Esophagus muscularis mucosa (tissue), 4 donors: ENCODE data around the gene NSD2. TPM values are rescaled to one million over a fixed set of nuclear protein-coding genes. Genes with fewer than 3 reads are reported as not detected.

Experiments used
- DNase-seq: peaks from one replicate; pipeline ENCODE4 v3.0.0-alpha.2; 2017; ENCODE audit errors: extremely low spot score
- H3K27ac ChIP-seq, 4 donors: fragments of 200-600 bp; sonication (generic); replicated peaks in 1 of 4; 1 replicate in 3 of 4; 2 replicates in 1 of 4; pipeline ENCODE4 v1.5.1; 2016 to 2019; ENCODE audit warnings: mild to moderate bottlenecking in 1 of 4
- H3K27me3 ChIP-seq, 4 donors: fragments of 200-600 bp; sonication (generic); one replicate each; pipeline versions ENCODE4 v1.5.1 to v1.6.0; 2016 to 2019
- H3K36me3 ChIP-seq, 4 donors: fragments of 200-600 bp; sonication (generic); one replicate each; pipeline ENCODE4 v1.5.1; 2016 to 2019
- H3K4me1 ChIP-seq, 4 donors: fragments of 200-600 bp; sonication (generic); one replicate each; pipeline ENCODE4 v1.5.1; 2016 to 2019
- H3K4me3 ChIP-seq, 4 donors: fragments of 200-600 bp; sonication (generic); 1 replicate in 2 of 4; 2 replicates in 2 of 4; pipeline ENCODE4 v1.5.1; 2016 to 2019; ENCODE audit warnings: mild to moderate bottlenecking in 4 of 4, moderate library complexity in 1 of 4
- H3K9me3 ChIP-seq, 4 donors: fragments of 200-600 bp; sonication (generic); 1 replicate in 3 of 4; 2 replicates in 1 of 4; pipeline ENCODE4 v1.5.1; 2016 to 2019
- CTCF ChIP-seq, 3 experiments: fragments of 200-600 bp in 2 of 3; fragments of 450-650 bp in 1 of 3; sonication (generic) in 2 of 3; IDR thresholded peaks; one replicate each; pipeline ENCODE4 v1.5.1; 2017 to 2019; ENCODE audit warnings: antibody characterized with exemption in 3 of 3, mild to moderate bottlenecking in 2 of 3, moderate library complexity in 1 of 3
- EP300 ChIP-seq: sonication (generic); formaldehyde crosslinking; IDR thresholded peaks from one replicate; pipeline ENCODE4 v1.6.1; 2017; ENCODE audit warnings: antibody characterized with exemption
- POLR2A ChIP-seq: fragments of 450-650 bp; IDR thresholded peaks from one replicate; pipeline ENCODE4 v1.6.1; 2017; ENCODE audit warnings: antibody characterized with exemption, moderate library complexity, mild to moderate bottlenecking, low read depth
- POLR2AphosphoS5 ChIP-seq, 2 donors: sonication (generic); formaldehyde crosslinking; IDR thresholded peaks; one replicate each; pipeline ENCODE4 v1.6.1; 2017; ENCODE audit warnings: antibody characterized with exemption in 2 of 2
- WGBS: methylation state at CpG from one replicate; pipeline ENCODE4 v1.1.5; 2018; 5-methylcytosine and 5-hydroxymethylcytosine counted together
- intact Hi-C: fragments of 100-400 bp; cut with DNase I; formaldehyde crosslinking; loops from one replicate; pipeline ENCODE4 v1.15.1; 2023
- total RNA-seq, 4 donors: library from RNA; depleted of rRNA; stranded (reverse); fragments of >200 nt; gene quantifications; one replicate each; pipeline versions ENCODE4 v1.1.0 to v1.2.1, GENCODE V29; 2016

NSD2 gene
- total RNA-seq, 4 donors from 2014 or later: 31.8 to 44.2 (median 37.5) TPM

- no peak for DNase-seq
- peaks cover 40 to 89% (median 86%) of the 10 kb centered on the region in 4 donors for H3K36me3 ChIP-seq
Measured at GRCh38 chr4:1841201-1841886, 29.8 kb upstream of the NSD2 start.

GRCh38 chr4:1841887-1842210, 29.3 kb upstream of the NSD2 start:
- TF ChIP-seq CTCF (IDR thresholded peaks at IDR 0.05) (no peak), POLR2A (no peak), EP300 (no peak), POLR2AphosphoS5 (IDR thresholded peaks at IDR 0.05) (no peak)
- H3K27ac ChIP-seq: peak overlapping the region in 1 of 4 donors; percentile 37
- no peak for DNase-seq
- no peaks in the 10 kb centered on the region for H3K27me3 ChIP-seq
- H3K36me3 ChIP-seq: peaks cover 36 to 89% (median 83%) of the 10 kb centered on the region in 4 donors
- 90% methylated on average over 8 of the region's 9 CpGs for WGBS
- H3K9me3 ChIP-seq: no peaks in the 10 kb centered on the region
- H3K4me3 ChIP-seq: no peak overlapping the region
- H3K4me1 ChIP-seq: peaks cover 9 to 31% (median 24%) of the 10 kb centered on the region in 4 donors
- intact Hi-C loops: no loop called here

More at GRCh38 chr4:1841201-1841886, 29.8 kb upstream of the NSD2 start:
- intact Hi-C loops: no loop called here
- WGBS: 87% methylated on average over 30 of the region's 31 CpGs
- Histone ChIP-seq H3K27ac (peak overlapping the region in 1 of 4 donors; percentile 37), H3K9me3 (no peaks in the 10 kb centered on the region), H3K4me1 (peaks cover 9 to 31% (median 24%) of the 10 kb centered on the region in 4 donors), H3K27me3 (no peaks in the 10 kb centered on the region), H3K4me3 (no peak overlapping the region)
- no peak for TF ChIP-seq POLR2A
- no peak for TF ChIP-seq CTCF (IDR thresholded peaks at IDR 0.05)
- TF ChIP-seq POLR2AphosphoS5 (IDR thresholded peaks at IDR 0.05): no peak
- no peak for TF ChIP-seq EP300

GRCh38 chr4:1842339-1842895, 28.8 kb upstream of the NSD2 start:
- intact Hi-C loops: no loop called here
- WGBS: 89% methylated on average over 7 of the region's 13 CpGs
- H3K27me3 ChIP-seq: no peaks in the 10 kb centered on the region
- TF ChIP-seq EP300 (no peak), POLR2AphosphoS5 (IDR thresholded peaks at IDR 0.05) (no peak), CTCF (IDR thresholded peaks at IDR 0.05) (no peak), POLR2A (no peak)
- peak overlapping the region in 1 of 4 donors; percentile 37 for H3K27ac ChIP-seq
- peaks cover 9 to 31% (median 24%) of the 10 kb centered on the region in 4 donors for H3K4me1 ChIP-seq
- peaks cover 36 to 90% (median 80%) of the 10 kb centered on the region in 4 donors for H3K36me3 ChIP-seq
- no peak overlapping the region for H3K4me3 ChIP-seq
- DNase-seq: no peak
- H3K9me3 ChIP-seq: no peaks in the 10 kb centered on the region

- TF ChIP-seq EP300 (no peak), POLR2AphosphoS5 (IDR thresholded peaks at IDR 0.05) (no peak), POLR2A (no peak), CTCF (IDR thresholded peaks at IDR 0.05) (no peak)
- H3K36me3 ChIP-seq: peaks cover 36 to 89% (median 75%) of the 10 kb centered on the region in 4 donors
- no peaks in the 10 kb centered on the region for H3K9me3 ChIP-seq
- intact Hi-C loops: no loop called here
- no peak for DNase-seq
- 78% methylated on average over 14 of the region's 17 CpGs for WGBS
- peaks cover 9 to 31% (median 24%) of the 10 kb centered on the region in 4 donors for H3K4me1 ChIP-seq
- no peaks in the 10 kb centered on the region for H3K27me3 ChIP-seq
- H3K4me3 ChIP-seq: no peak overlapping the region
- H3K27ac ChIP-seq: no peak overlapping the region
Measured at GRCh38 chr4:1842993-1843448, 28.2 kb upstream of the NSD2 start.
